ENCODE data around the gene NDUFAF8.

DNA sequence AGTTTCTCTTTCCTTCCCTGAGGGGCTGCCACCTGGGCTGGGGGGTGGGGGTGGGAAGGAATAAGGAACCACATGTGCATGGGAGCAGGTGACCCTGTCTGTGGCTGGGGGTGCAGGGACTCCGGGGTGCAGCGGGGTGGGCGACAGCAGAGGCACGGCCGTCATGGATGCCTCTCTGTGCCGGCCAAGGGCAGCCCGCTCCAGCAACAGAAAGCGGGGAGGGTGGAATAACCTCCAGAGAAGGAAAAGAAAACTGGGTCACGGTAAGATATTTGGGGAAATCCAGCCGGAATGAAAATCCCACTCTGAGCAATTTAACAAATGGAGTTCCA is 4.2 kb downstream of the NDUFAF8 start:
- TF ChIP-seq CTCF (IDR thresholded peaks at IDR 0.05) (no peak), POLR2A (IDR thresholded peaks at IDR 0.05) (no peak), EP300 (IDR thresholded peaks at IDR 0.05) (no peak), POLR2AphosphoS5 (IDR thresholded peaks at IDR 0.05) (no peak)
